Natural killer cell (primary cell): ENCODE measurements around the gene ZMIZ1. TPM values are rescaled to one million over a fixed set of nuclear protein-coding genes. Genes with fewer than 3 reads are reported as not detected.

Experiments used
- ATAC-seq, 3 donors: fragments of 150-1000 bp in 2 of 3; fragments of 200-7000 bp in 1 of 3; cut with Tn5 transposase; 1 replicate in 1 of 3; 2 replicates in 2 of 3; pipeline ENCODE4 v1.10.0; 2021; ENCODE audit warnings: mild to moderate bottlenecking in 2 of 3, moderate library complexity in 2 of 3
- DNase-seq, 2 donors: peaks; one replicate each; pipeline versions ENCODE4 v3.0.0 to v3.0.0-alpha.2; 2013 to 2021; ENCODE audit warnings: mixed read lengths in 1 of 2
- H3K27ac ChIP-seq: one replicate; pipeline ENCODE4 v1.5.1; 2013; ENCODE audit warnings: mild to moderate bottlenecking, low read length
- H3K27me3 ChIP-seq: one replicate; pipeline ENCODE4 v1.6.1; 2013; ENCODE audit warnings: low read length; ENCODE audit not compliant: control insufficient read depth, insufficient read depth
- H3K36me3 ChIP-seq: one replicate; pipeline ENCODE4 v1.6.1; 2013; ENCODE audit warnings: low read length; ENCODE audit not compliant: control insufficient read depth, insufficient read depth
- H3K4me1 ChIP-seq: one replicate; pipeline ENCODE4 v1.6.1; 2013; ENCODE audit warnings: low read length; ENCODE audit not compliant: control insufficient read depth, insufficient read depth
- H3K4me3 ChIP-seq: one replicate; pipeline ENCODE4 v1.5.1; 2013; ENCODE audit warnings: low read length
- H3K9me3 ChIP-seq: one replicate; pipeline ENCODE4 v1.6.1; 2013; ENCODE audit warnings: low read length; ENCODE audit not compliant: control insufficient read depth, insufficient read depth
- H3K27ac Mint-ChIP-seq, 2 donors: one replicate each; pipeline ENCODE4 v1.8.0; 2022; ENCODE audit warnings: mild to moderate bottlenecking in 2 of 2, mixed read lengths in 2 of 2, moderate library complexity in 1 of 2
- H3K27me3 Mint-ChIP-seq, 2 donors: one replicate each; pipeline ENCODE4 v1.8.0; 2022; ENCODE audit warnings: low read depth in 2 of 2, mixed read lengths in 2 of 2
- H3K36me3 Mint-ChIP-seq: one replicate; pipeline ENCODE4 v1.8.0; 2022; ENCODE audit warnings: mixed read lengths
- H3K4me1 Mint-ChIP-seq, 2 donors: one replicate each; pipeline ENCODE4 v1.8.0; 2022; ENCODE audit warnings: mixed read lengths in 2 of 2
- H3K4me3 Mint-ChIP-seq: one replicate; pipeline ENCODE4 v1.8.0; 2022; ENCODE audit warnings: mild to moderate bottlenecking, moderate library complexity, mixed read lengths
- H3K9me3 Mint-ChIP-seq, 2 donors: one replicate each; pipeline ENCODE4 v1.8.0; 2022; ENCODE audit warnings: mixed read lengths in 2 of 2
- CTCF ChIP-seq: fragments of 200-600 bp; IDR thresholded peaks from one replicate; pipeline ENCODE4 v1.8.0; 2022; ENCODE audit warnings: antibody characterized with exemption
- WGBS: methylation state at CpG from one replicate; pipeline ENCODE4 v1.1.7; 2013; ENCODE audit warnings: missing lambda C conversion rate; ENCODE audit not compliant: insufficient coverage; 5-methylcytosine and 5-hydroxymethylcytosine counted together
- intact Hi-C: fragments of 100-400 bp; cut with micrococcal nuclease; formaldehyde crosslinking; loops from one replicate; pipeline ENCODE4 v1.14.2; 2022
- total RNA-seq, 4 donors: library from RNA; stranded (reverse); fragments of 120-200 nt in 1 of 4; gene quantifications; one replicate each; pipeline versions ENCODE4 v1.2.3 to v1.2.4, GENCODE V29; 2013 to 2022

Gene ZMIZ1
- total RNA-seq, 3 donors from 2014 or later (not counting 1 experiment from before 2014, with no cell fraction given): 36.5 to 51.5 (median 37.9) TPM

DNA sequence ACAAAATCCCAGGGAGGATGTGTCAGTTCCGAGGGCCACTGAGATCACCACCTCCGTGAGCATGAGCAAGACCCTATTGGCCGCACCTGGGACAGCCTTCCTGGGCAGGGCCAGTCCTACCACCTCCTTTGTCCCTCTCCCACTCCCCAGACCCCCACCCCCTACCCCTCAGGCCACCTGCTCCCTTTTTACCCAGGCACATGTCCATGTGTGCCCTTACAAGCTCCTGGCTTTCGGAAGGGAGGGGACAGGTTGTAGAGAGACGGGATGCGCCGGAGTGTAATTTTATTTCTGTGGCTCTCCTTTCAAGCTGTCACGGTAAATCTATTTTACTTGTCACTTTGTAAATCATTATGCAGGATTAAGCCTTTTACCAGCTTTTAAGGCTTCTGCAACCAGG is 20.9 kb downstream of the ZMIZ1 start:
- H3K27me3 ChIP-seq: no peaks in the 10 kb centered on the region
- H3K9me3 ChIP-seq: no peaks in the 10 kb centered on the region
- peaks cover 40 to 75% of the 10 kb centered on the region in 2 donors for H3K4me1 Mint-ChIP-seq
- peak overlapping the region in 1 of 2 donors; percentile 72 for H3K27ac Mint-ChIP-seq
- H3K27me3 Mint-ChIP-seq: no peaks in the 10 kb centered on the region
- H3K4me1 ChIP-seq: peaks cover 52% of the 10 kb centered on the region
- no peaks in the 10 kb centered on the region for H3K9me3 Mint-ChIP-seq
- H3K27ac ChIP-seq: no peak overlapping the region
- DNase-seq: no peak
- no peak for TF ChIP-seq CTCF
- H3K4me3 Mint-ChIP-seq: no peak overlapping the region
- no peak for ATAC-seq
- no peaks in the 10 kb centered on the region for H3K36me3 ChIP-seq
- intact Hi-C loops: no loop called here
- H3K4me3 ChIP-seq: no peak overlapping the region
- 92% methylated on average over 8 of the region's 8 CpGs for WGBS
- H3K36me3 Mint-ChIP-seq: no peaks in the 10 kb centered on the region

DNA sequence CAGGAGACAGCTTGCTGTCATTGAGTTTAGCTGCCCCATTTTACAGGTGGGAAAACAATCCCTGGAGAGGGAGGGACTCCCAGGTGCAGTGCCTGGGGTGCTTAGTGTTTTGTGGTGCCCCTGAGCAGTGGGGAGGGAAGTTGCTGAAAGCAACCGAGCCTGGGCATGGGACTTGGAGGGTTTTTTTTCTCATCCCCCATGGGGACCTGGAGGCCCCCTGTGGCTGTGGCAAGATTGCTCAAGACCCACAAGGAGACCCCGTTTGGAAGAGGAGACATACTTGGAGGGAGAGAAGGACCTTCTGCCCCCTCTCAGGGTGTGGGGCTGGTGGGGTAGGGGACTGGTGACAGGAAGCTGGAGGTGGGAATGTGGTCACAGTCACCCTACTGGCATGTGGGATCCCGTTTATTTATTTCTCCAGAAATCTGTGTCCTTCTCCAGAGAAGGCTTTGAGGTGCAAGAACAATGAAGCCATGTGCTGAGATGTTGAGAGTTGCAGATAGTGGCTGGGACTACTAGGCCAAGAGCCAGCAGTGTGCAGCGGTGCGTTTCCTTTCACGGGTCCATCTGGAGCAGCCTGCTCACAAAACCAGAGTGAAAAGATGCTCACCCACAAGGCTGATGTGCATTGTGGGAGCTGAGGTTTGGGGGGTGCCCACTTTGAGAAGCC is 21.5 kb downstream of the ZMIZ1 start:
- TF ChIP-seq CTCF: no peak
- intact Hi-C loops: no loop called here
- H3K36me3 Mint-ChIP-seq: no peaks in the 10 kb centered on the region
- peak overlapping the region in 1 of 2 donors; percentile 72 for H3K27ac Mint-ChIP-seq
- Histone ChIP-seq H3K27me3 (no peaks in the 10 kb centered on the region), H3K4me3 (no peak overlapping the region), H3K36me3 (no peaks in the 10 kb centered on the region), H3K27ac (no peak overlapping the region), H3K4me1 (peaks cover 46% of the 10 kb centered on the region), H3K9me3 (no peaks in the 10 kb centered on the region)
- no peaks in the 10 kb centered on the region for H3K9me3 Mint-ChIP-seq
- DNase-seq (no peak), ATAC-seq (peak in 1 of 3 donors; percentile 26)
- 24% methylated on average over 6 of the region's 6 CpGs for WGBS
- no peaks in the 10 kb centered on the region for H3K27me3 Mint-ChIP-seq
- peaks cover 36 to 71% of the 10 kb centered on the region in 2 donors for H3K4me1 Mint-ChIP-seq
- H3K4me3 Mint-ChIP-seq: no peak overlapping the region

DNA sequence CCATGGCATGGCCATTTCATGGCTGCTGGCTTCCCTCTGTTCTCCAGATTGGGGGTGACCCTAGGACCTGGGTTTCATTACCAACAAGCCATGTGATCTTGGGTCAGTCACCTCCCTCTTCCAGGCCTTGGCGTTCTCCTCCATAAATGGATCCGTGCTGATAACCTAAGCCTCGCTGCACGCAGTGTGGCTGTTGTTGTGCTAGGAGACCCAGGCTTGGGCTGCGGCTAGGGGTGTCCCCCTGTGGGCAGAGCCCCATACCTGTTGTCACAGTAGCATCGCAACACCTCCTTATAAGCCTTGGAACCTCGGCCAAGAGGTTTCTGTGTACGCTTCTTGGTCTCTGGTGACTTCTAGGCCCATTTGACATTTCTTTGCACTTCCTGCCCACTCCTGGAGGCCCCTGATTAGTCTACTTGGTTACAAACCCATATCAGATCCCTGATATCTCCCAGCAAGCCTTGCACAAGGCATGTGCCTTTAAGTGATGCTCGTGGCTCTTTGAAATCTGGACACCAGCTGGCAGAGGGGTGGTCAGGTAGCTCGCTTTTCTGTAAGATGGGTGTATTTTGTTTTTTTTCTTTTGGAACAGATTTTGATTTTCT is 23.6 kb downstream of the ZMIZ1 start:
- H3K9me3 Mint-ChIP-seq: no peaks in the 10 kb centered on the region
- H3K4me1 Mint-ChIP-seq: peaks cover 28 to 70% of the 10 kb centered on the region in 2 donors
- no peaks in the 10 kb centered on the region for H3K27me3 ChIP-seq
- no peak overlapping the region for H3K4me3 ChIP-seq
- no peaks in the 10 kb centered on the region for H3K9me3 ChIP-seq
- no peak for TF ChIP-seq CTCF
- 80% methylated on average over 10 of the region's 10 CpGs for WGBS
- intact Hi-C loops: no loop called here
- no peaks in the 10 kb centered on the region for H3K36me3 ChIP-seq
- DNase-seq: no peak
- no peak overlapping the region for H3K27ac ChIP-seq
- no peak overlapping the region for H3K4me3 Mint-ChIP-seq
- no peaks in the 10 kb centered on the region for H3K36me3 Mint-ChIP-seq
- H3K27ac Mint-ChIP-seq: no peak overlapping the region
- ATAC-seq: no peak
- peaks cover 32% of the 10 kb centered on the region for H3K4me1 ChIP-seq
- no peaks in the 10 kb centered on the region for H3K27me3 Mint-ChIP-seq
